NCI-H2081 (cell line): Measurements from ENCODE around the gene MED25.

Experiments
- DNase-seq, 2 experiments: peaks; one replicate each; lab custom pipeline; 2025; lab: John Stamatoyannopoulos, UW

MED25 gene

GRCh38 chr19:49844138-49845095, 26.3 kb downstream of the MED25 start:
- no peak for DNase-seq

GRCh38 chr19:49845414-49845813, 27.3 kb downstream of the MED25 start:
- DNase-seq: no peak

DNA sequence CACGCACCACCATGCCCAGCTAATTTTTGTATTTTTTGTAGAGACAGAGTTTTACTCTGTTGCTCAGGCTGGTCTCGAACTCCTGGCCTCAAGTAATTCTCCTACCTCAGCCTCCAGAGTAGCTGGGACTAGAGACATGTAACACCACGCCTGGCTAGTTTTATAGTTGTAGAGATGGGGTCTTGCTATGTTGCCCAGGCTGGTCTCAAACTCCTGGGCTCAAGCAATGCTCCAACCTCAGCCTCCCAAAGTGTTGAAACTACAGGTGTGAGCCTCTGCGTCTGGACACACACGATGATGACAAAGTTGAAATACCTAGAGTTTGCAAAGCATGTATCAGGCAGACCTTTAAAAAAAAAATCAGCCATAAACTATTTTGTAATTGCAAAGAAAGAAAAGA, 28.3 kb downstream of the MED25 start:
- DNase-seq: no peak

DNA sequence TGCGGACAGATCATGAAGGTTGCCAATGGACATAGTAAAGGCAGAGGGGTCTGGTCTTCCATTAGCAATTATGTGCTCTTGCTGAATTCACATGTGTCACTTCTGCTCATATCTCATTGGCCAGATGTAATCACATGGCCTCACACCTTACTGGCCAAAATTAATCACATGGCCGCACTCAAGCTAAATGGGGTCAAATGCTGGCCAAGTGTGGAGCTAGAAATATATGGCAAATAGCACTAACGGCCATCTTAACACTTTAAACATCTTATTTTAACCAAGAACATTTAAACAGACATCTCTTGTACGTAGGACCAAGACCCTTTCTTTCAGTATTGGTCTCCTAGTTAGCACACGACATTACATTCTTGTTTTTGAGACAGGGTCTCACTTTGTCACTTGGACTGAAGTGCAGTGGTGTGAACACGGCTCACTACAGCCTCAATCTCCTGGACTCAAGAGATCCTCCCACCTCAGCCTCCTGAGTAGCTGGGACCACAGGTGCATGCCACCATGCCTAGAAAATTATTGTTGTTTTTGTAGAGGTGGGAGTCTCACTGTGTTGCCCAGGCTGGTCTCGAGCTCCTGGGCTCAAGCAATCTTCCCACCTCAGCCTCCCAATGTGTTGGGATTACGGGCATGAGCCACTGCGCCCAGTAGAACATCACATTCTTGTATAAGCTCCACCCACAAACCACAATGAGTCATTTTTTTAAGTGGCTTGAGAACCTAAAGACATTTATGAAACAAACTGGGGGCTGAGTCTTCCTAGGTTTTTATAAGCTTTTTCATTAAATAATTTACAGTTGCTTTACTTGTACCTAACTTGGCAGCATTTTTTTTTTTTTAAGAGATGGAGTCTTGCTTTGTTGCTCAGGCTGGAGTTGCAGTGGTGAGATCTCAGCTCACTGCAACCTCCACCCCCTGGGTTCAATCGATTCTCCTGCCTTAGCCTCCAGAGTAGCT, 29.9 kb downstream of the MED25 start:
- DNase-seq: no peak

- no peak for DNase-seq
Observed at GRCh38 chr19:49848938-49849337, 30.8 kb downstream of the MED25 start.

DNA sequence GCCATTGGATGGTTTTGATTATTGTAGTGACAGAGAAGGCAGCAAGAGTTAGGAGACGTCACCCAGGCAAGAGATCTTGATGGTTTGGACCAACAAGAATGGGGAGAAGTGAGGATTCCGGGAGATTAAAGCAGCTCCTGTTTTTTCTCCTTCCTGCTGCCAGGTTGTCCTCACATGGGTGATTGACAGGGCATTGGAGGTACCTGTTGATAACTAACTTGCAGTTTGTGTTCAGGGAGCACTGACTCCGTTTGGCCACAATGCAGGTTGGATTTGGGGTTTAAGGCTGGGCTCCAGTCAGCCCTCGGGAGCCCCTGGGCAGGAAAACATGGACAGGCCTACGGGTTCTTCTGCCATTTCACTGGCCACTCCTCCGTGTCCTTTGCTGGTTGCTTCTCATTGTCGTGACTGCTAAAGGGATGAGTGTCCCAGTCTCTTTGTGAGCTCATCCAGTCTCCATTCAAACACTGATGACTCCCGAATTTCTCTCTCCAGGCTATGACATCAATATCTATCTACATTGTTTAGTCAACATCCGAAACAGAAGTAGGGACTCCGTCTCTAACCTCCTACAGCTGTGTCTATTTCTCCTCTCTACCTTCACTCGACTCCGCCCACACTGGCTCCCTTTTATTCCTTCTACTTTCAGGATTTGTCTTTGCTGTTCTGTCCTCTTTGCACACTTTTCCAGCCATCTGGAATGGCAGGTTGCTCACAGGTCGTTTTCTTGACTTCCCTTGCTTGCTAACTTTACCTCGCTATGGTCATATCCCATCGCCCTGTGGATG, 31.5 kb downstream of the MED25 start:
- DNase-seq: no peak

GRCh38 chr19:49850221-49850486, 32.1 kb downstream of the MED25 start:
- no peak for DNase-seq

- DNase-seq: peak; percentile 88 to 90
Observed at GRCh38 chr19:49850487-49851342, 32.6 kb downstream of the MED25 start, which contains the start of gene PTOV1. Gene PTOV1 (plus strand): TSS chr19:49851159.

GRCh38 chr19:49851456-49852259, 33.6 kb downstream of the MED25 start:
- peak in 1 of 2 experiments; percentile 26 for DNase-seq

DNA sequence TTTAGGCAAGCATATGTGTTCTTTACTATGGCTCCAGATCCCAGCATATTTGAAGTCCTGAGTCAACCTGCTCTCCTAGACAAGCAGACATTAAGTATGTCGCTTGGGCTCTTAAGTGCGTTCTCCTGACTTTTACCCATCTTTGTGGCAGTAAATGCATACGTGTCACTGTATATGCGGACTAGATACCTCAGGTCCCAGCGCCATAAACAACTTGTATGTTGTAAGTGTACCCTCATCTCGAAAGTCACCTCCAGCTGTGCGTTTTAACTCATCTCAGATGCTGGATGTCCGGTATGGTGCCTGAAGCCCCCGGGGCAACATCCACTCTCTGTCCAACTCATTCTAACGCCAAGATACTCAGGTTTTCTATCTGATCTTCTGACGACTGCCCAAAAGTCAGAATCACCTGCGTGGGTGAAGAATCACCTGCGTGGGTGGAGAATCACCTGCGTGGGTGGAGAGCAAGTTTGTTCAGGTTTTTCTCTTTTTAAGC, 34.6 kb downstream of the MED25 start:
- no peak for DNase-seq

GRCh38 chr19:49853852-49854377, 35.8 kb downstream of the MED25 start:
- no peak for DNase-seq

DNA sequence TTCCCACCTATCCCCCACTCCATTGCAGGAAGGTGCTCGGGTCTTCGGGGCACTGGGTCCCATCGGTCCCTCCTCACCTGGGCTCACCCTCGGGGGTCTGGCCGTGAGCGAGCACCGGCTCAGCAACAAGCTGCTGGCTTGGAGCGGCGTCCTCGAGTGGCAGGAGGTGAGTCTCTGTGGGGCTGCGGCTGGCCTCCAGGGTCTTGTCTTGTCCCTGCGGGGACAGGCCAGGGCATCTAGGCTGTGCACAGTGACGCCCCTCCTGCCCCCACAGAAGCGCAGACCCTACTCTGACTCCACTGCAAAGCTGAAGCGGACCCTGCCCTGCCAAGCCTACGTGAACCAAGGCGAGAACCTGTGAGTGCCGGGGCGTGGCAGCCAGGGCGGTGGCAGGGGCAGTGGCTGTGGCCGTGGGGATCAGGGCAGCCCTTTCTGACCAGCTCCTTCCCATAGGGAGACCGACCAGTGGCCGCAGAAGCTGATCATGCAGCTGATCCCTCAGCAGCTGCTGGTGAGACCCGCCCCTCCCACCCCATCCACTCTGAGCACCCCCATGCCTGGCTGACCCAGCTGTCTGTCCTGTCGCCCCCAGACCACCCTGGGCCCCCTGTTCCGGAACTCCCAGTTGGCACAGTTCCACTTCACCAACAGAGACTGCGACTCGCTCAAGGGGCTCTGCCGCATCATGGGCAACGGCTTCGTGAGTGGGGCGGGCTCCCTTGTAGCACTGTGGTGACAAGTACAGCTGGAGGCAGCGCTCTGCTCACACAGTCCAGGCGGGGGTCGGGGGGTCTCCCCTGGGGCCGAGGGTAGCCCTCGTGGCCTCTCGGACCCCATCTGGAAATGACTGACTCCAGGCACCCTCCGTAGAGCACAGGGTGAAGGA, 36.5 kb downstream of the MED25 start:
- DNase-seq: no peak

DNA sequence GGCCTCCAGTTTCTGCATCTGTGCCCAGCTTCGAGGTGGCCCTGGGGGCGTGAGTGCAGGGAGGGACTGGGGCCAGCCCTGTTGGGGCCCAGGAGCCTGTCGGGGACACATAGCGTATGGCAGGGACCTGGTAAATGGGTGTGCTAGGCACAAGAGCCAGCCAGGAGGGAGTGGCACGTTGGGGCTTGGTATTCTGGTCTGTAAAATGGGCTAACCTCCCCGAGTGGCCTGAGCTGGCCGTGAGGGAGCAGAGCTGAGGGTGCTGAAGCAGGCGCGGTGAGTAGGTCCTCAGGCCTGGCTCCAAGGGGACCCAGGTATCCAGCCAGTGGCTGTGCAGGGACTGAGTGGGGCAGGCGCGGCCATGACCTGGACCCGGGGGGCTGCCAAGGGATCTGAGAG, 37.2 kb downstream of the MED25 start:
- DNase-seq: no peak

- no peak for DNase-seq
Observed at GRCh38 chr19:49855676-49856573, 37.8 kb downstream of the MED25 start.

- DNase-seq: no peak
Observed at GRCh38 chr19:49856574-49857021, 38.5 kb downstream of the MED25 start.

DNA sequence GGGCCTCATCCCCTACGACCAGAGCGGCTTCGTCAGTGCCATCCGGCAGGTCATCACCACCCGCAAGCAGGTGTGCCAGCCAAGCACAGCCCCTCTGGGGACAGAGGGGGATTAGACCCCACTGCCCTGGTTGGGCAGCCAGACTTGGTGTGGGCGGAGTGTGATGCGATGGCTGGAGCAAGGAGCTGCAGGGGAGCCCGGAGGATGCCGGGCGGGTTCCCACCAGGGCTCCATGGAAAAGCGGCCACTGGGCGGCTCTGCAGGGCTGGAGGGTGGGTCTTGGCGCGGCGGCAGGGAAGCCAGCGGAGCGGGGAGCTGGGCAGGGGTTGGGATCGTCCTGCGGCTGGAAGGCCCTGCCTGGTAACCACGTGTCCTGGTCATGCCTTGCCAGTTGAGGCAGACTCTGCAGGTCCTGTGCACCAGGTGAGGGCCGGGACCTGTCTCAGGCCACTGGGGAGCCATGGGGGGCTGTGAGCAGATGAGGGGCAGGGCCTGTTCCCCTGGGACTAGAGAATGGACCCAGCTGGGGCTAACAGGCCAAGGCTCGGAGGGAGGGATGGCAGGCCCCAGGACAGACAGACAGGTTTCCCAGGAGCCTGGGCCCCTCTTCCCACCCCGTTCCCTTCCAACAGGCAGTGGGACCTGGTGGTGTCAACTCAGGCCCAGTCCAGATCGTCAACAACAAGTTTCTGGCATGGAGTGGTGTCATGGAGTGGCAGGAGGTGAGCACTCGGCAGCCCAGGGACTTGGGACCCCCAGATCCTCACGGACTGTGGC, 39.2 kb downstream of the MED25 start:
- no peak for DNase-seq

DNA sequence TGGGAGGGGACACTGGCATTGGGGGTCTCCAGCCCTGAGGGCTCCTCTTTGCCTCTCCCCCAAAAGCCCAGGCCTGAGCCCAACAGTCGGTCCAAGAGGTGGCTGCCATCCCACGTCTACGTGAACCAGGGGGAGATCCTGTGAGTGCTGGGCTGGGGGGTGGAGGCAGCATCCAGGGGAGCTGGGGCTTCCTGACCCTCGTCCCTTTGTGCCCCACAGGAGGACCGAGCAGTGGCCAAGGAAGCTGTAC, 39.7 kb downstream of the MED25 start:
- no peak for DNase-seq
